NCI-H82 treated with DMSO at 0.1 percent for 48 hours (cell line): ENCODE measurements around the gene AIFM3.
"Not testable (repeated sequence)": the region's sequence is repeated elsewhere in the genome, so short reads cannot be mapped to it uniquely, and the experiment has no call there.

Source experiments
- DNase-seq: peaks from one replicate; lab custom pipeline; 2025; ENCODE audit not compliant: unreplicated experiment; lab: John Stamatoyannopoulos, UW

Gene AIFM3

GRCh38 chr22:20940186-20940651, 26.8 kb upstream of the AIFM3 start:
- DNase-seq = no peak

- no peak for DNase-seq
Observed at GRCh38 chr22:20940904-20941385, 26.1 kb upstream of the AIFM3 start.

GRCh38 chr22:20942203-20942902, 24.7 kb upstream of the AIFM3 start:
- DNase-seq = not testable (repeated sequence)

- DNase-seq = no peak
Observed at GRCh38 chr22:20943104-20943933, 23.7 kb upstream of the AIFM3 start.

GRCh38 chr22:20944042-20944441, 23.0 kb upstream of the AIFM3 start:
- DNase-seq = no peak

- DNase-seq = no peak
Observed at GRCh38 chr22:20945578-20945934, 21.5 kb upstream of the AIFM3 start.

- no peak for DNase-seq
Observed at GRCh38 chr22:20946080-20946986, 20.7 kb upstream of the AIFM3 start.

GRCh38 chr22:20946991-20947390, 20.1 kb upstream of the AIFM3 start:
- no peak for DNase-seq

GRCh38 chr22:20948450-20948849, 18.6 kb upstream of the AIFM3 start:
- DNase-seq = no peak

GRCh38 chr22:20948989-20949388, 18.1 kb upstream of the AIFM3 start:
- DNase-seq = no peak

- DNase-seq = no peak
Observed at GRCh38 chr22:20949698-20950183, 17.3 kb upstream of the AIFM3 start.

GRCh38 chr22:20951151-20951931, 15.7 kb upstream of the AIFM3 start:
- no peak for DNase-seq

- no peak for DNase-seq
Observed at GRCh38 chr22:20951932-20952380, 15.1 kb upstream of the AIFM3 start.

- DNase-seq = no peak
Observed at GRCh38 chr22:20952544-20953341, 14.3 kb upstream of the AIFM3 start.

GRCh38 chr22:20953342-20953608, 13.8 kb upstream of the AIFM3 start:
- no peak for DNase-seq

- no peak for DNase-seq
Observed at GRCh38 chr22:20953668-20954500, 13.2 kb upstream of the AIFM3 start.

- DNase-seq = no peak
Observed at GRCh38 chr22:20955548-20955947, 11.5 kb upstream of the AIFM3 start.

- DNase-seq = no peak
Observed at GRCh38 chr22:20956258-20957101, 10.6 kb upstream of the AIFM3 start.
